Prostate gland (tissue), 2 donors: ENCODE data around the gene LIG1. TPM values are rescaled to one million over a fixed set of nuclear protein-coding genes. Genes with fewer than 3 reads are reported as not detected.

Source experiments
- DNase-seq: peaks from one replicate; pipeline ENCODE4 v3.0.0-alpha.2; 2019; ENCODE audit warnings: low spot score
- H3K27ac ChIP-seq, 2 donors: fragments of 200-600 bp; sonication (generic); 2 replicates each; pipeline ENCODE4 v1.5.1; 2017 to 2019
- H3K27me3 ChIP-seq: fragments of 200-600 bp; sonication (generic); replicated peaks from 2 replicates; pipeline ENCODE4 v1.5.1; 2019; ENCODE audit not compliant: insufficient read depth
- H3K36me3 ChIP-seq, 2 donors: fragments of 200-600 bp; sonication (generic); 1 replicate in 1 of 2; 2 replicates in 1 of 2; pipeline versions ENCODE4 v1.5.1 to v1.8.1; 2017 to 2019
- H3K4me1 ChIP-seq: fragments of 200-600 bp; sonication (generic); replicated peaks from 2 replicates; pipeline ENCODE4 v1.5.1; 2019
- H3K4me3 ChIP-seq, 2 donors: fragments of 200-600 bp; sonication (generic); 2 replicates each; pipeline ENCODE4 v1.5.1; 2017 to 2019
- H3K9me3 ChIP-seq: fragments of 200-600 bp; sonication (generic); 2 replicates; pipeline ENCODE4 v1.5.1; 2017
- POLR2A ChIP-seq: fragments of 450-650 bp; IDR thresholded peaks from one replicate; pipeline ENCODE4 v1.6.1; 2016; ENCODE audit warnings: antibody characterized with exemption, mild to moderate bottlenecking
- POLR2AphosphoS5 ChIP-seq: sonication (generic); formaldehyde crosslinking; IDR thresholded peaks from one replicate; pipeline ENCODE4 v1.6.1; 2017; ENCODE audit warnings: antibody characterized with exemption
- WGBS: methylation state at CpG from one replicate; pipeline ENCODE4 v1.1.5; 2018; 5-methylcytosine and 5-hydroxymethylcytosine counted together
- intact Hi-C: fragments of 100-400 bp; cut with DNase I; formaldehyde crosslinking; loops from one replicate; pipeline ENCODE4 v1.14.2; 2022
- total RNA-seq, 2 donors: library from RNA; depleted of rRNA; stranded (reverse); fragments of >200 nt; gene quantifications; one replicate each; pipeline ENCODE4 v1.1.0, GENCODE V29; 2016
- TF ChIP-seq, protein P1 (sequence below), 4 experiments: fragments of 200-600 bp in 2 of 4; fragments of 450-650 bp in 2 of 4; sonication (generic) in 2 of 4; IDR thresholded peaks; 1 replicate in 3 of 4; 2 replicates in 1 of 4; pipeline ENCODE4 v1.5.1; 2016 to 2019; ENCODE audit warnings: antibody characterized with exemption in 4 of 4, mild to moderate bottlenecking in 2 of 4, moderate library complexity in 2 of 4

Gene LIG1
- total RNA-seq, 2 donors from 2014 or later = 30.6 to 58.7 TPM

DNA sequence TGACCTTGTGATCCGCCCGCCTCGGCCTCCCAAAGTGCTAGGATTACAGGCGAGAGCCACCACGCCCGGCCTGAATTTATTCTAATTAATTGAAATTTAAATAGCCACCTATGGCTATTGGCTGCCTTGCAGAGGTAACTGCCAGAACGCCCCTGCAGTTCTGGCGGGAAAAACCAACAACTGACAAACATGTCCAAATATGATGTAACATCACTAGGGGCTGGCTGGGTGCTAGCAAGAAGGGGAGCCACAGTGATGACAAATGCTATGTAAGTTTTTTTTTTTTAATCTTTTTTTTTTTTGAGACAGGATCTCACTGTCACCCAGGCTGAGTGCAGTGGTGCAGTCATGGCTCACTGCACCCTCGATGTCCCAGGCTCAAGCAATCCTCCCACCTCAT is 13.2 kb upstream of the LIG1 start:
- no peaks in the 10 kb centered on the region for H3K9me3 ChIP-seq
- no peak overlapping the region for H3K4me3 ChIP-seq
- intact Hi-C loops = no loop called here
- no peaks in the 10 kb centered on the region for H3K27me3 ChIP-seq
- DNase-seq = no peak
- no peaks in the 10 kb centered on the region for H3K4me1 ChIP-seq
- TF ChIP-seq POLR2AphosphoS5 (no peak), POLR2A (no peak)
- TF ChIP-seq, protein P1, sequence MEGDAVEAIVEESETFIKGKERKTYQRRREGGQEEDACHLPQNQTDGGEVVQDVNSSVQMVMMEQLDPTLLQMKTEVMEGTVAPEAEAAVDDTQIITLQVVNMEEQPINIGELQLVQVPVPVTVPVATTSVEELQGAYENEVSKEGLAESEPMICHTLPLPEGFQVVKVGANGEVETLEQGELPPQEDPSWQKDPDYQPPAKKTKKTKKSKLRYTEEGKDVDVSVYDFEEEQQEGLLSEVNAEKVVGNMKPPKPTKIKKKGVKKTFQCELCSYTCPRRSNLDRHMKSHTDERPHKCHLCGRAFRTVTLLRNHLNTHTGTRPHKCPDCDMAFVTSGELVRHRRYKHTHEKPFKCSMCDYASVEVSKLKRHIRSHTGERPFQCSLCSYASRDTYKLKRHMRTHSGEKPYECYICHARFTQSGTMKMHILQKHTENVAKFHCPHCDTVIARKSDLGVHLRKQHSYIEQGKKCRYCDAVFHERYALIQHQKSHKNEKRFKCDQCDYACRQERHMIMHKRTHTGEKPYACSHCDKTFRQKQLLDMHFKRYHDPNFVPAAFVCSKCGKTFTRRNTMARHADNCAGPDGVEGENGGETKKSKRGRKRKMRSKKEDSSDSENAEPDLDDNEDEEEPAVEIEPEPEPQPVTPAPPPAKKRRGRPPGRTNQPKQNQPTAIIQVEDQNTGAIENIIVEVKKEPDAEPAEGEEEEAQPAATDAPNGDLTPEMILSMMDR (IDR thresholded peaks at IDR 0.05) = no peak
- WGBS = 96% methylated on average over 9 of the region's 9 CpGs
- H3K36me3 ChIP-seq = no peaks in the 10 kb centered on the region
- H3K27ac ChIP-seq = no peak overlapping the region

DNA sequence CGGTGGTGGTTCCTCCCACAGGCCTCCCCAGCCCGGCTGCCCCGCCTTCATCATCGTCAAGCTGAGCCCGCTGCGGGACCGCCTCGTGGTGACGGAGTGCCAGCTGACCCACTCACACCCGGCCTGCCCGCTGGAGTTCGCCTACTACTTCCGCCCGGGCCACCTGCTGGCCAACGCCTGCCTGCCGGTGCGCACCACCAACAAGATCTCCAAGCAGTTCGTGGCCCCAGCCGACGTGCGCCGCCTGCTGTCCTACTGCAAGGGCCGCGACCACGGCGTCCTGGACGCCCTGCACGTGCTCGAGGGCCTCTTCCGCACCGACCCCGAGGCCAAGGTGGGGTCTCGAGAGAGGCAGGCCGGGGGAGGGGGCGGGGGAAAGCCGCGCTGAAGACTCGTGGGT is 12.3 kb upstream of the LIG1 start:
- no peaks in the 10 kb centered on the region for H3K4me1 ChIP-seq
- 96% methylated on average over 38 of the region's 38 CpGs for whole genome bisulfite sequencing
- no peak overlapping the region for H3K27ac ChIP-seq
- H3K4me3 ChIP-seq = no peak overlapping the region
- no peak for DNase-seq
- no peaks in the 10 kb centered on the region for H3K36me3 ChIP-seq
- TF ChIP-seq POLR2AphosphoS5 (no peak), POLR2A (no peak)
- TF ChIP-seq, protein P1 (IDR thresholded peaks at IDR 0.05) = no peak
- no peaks in the 10 kb centered on the region for H3K27me3 ChIP-seq
- H3K9me3 ChIP-seq = no peaks in the 10 kb centered on the region
- intact Hi-C loops = no loop called here

DNA sequence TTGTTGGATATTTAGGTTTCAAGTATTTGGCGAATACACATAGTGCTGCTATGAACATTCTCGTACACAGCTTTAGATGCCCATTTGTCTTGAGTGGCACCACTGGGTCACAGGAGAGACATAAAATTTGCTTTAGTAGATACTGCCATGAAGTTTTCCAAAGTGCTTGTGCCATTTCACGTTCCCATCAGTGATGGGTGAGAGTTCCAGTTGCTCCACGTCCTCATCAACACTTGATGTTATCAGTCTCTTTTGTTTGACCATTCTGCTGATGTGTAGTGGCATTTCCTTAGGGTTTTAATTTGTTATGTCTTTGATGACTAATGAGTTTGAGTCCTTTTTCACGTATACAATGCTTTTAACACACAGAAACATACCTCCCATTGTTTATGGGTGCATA is 11.4 kb upstream of the LIG1 start:
- no peaks in the 10 kb centered on the region for H3K27me3 ChIP-seq
- no peak overlapping the region for H3K4me3 ChIP-seq
- no peaks in the 10 kb centered on the region for H3K9me3 ChIP-seq
- TF ChIP-seq POLR2AphosphoS5 = no peak
- TF ChIP-seq, protein P1 (IDR thresholded peaks at IDR 0.05) = no peak
- TF ChIP-seq POLR2A = no peak
- 95% methylated on average over 5 of the region's 5 CpGs for WGBS
- intact Hi-C loops = no loop called here
- no peak overlapping the region for H3K27ac ChIP-seq
- no peak for DNase-seq
- no peaks in the 10 kb centered on the region for H3K4me1 ChIP-seq
- no peaks in the 10 kb centered on the region for H3K36me3 ChIP-seq

DNA sequence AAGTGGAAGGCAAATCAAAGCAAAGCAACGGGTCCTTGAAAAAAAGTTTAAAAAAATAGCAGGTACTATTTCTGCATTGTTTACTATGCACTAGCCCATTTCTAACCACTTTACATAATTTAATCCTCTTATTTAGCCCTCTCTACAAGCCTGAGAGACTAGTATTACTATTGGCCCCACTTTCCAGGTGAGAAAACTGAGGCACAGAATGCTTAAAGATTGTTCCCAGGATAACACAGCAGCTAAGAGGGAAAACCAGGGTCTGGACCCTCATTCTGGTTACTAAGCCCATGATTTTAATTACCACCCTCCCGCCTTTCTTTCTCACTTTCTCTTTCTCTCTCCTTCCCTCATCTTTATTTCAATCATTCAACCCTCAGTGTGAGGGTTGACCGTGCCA is 6.1 kb upstream of the LIG1 start:
- WGBS = 93% methylated on average over 3 of the region's 3 CpGs
- intact Hi-C loops = no loop called here
- TF ChIP-seq POLR2AphosphoS5 (no peak), POLR2A (no peak)
- TF ChIP-seq, protein P1 (IDR thresholded peaks at IDR 0.05) = no peak
- H3K36me3 ChIP-seq = no peaks in the 10 kb centered on the region
- no peak for DNase-seq
- H3K4me3 ChIP-seq = no peak overlapping the region
- H3K9me3 ChIP-seq = no peaks in the 10 kb centered on the region
- no peak overlapping the region for H3K27ac ChIP-seq
- no peaks in the 10 kb centered on the region for H3K27me3 ChIP-seq
- H3K4me1 ChIP-seq = no peaks in the 10 kb centered on the region

DNA sequence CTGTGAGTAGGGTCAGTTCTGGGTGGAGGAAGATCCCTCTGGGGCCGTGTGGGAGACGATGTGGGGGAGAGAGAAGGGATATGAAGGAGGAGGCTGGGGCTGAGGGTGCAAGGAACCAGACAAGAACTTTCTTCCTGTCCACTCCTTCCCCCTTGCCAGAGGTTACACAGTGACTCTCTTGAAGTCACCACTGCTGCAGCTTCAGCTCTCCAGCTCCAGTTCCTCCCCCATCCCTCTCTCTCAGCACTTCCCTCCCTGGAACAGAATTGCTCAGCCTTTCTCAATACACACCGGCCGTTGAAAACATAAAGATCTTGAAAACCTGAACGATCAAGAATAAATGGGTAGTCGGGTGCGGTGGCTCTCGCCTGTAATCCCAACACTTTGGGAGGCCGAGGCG is 5.4 kb upstream of the LIG1 start:
- DNase-seq = no peak
- no peak overlapping the region for H3K4me3 ChIP-seq
- no peaks in the 10 kb centered on the region for H3K9me3 ChIP-seq
- intact Hi-C loops = no loop called here
- TF ChIP-seq POLR2A (no peak), POLR2AphosphoS5 (no peak)
- TF ChIP-seq, protein P1 (IDR thresholded peaks at IDR 0.05) = no peak
- 91% methylated on average over 10 of the region's 10 CpGs for WGBS
- H3K27me3 ChIP-seq = no peaks in the 10 kb centered on the region
- peaks cover 3% of the 10 kb centered on the region for H3K4me1 ChIP-seq
- H3K36me3 ChIP-seq = no peaks in the 10 kb centered on the region
- H3K27ac ChIP-seq = no peak overlapping the region
